HepG2 (cell line): ENCODE data around the gene DENND4B. TPM values are rescaled to one million over a fixed set of nuclear protein-coding genes. Genes with fewer than 3 reads are reported as not detected.

ENCODE experiments used
- DPF2 ChIP-seq: sonication (generic); formaldehyde crosslinking; IDR thresholded peaks from 2 replicates; pipeline ENCODE4 v1.4.0; 2020; ENCODE audit warnings: mild to moderate bottlenecking, low read depth, missing genetic modification reagents, borderline replicate concordance
- GABPB1 ChIP-seq: IDR thresholded peaks from 2 replicates; pipeline ENCODE4 v1.6.1; 2016; ENCODE audit warnings: mild to moderate bottlenecking, missing genetic modification reagents, moderate library complexity, missing compliant biosample characterization
- GLI4 ChIP-seq: sonication (generic); formaldehyde crosslinking; IDR thresholded peaks from 2 replicates; pipeline ENCODE4 v1.5.1; 2020; ENCODE audit warnings: missing genetic modification reagents, mild to moderate bottlenecking, moderate library complexity, borderline replicate concordance
- NCOA2 ChIP-seq: sonication (generic); formaldehyde crosslinking; IDR thresholded peaks from 2 replicates; pipeline ENCODE4 v1.8.0; 2022; ENCODE audit warnings: inconsistent platforms
- NKX3-1 ChIP-seq: sonication (generic); formaldehyde crosslinking; IDR thresholded peaks from 2 replicates; pipeline ENCODE4 v1.5.0; 2020; ENCODE audit warnings: missing genetic modification reagents
- SIN3A ChIP-seq: IDR thresholded peaks from 2 replicates; pipeline ENCODE4 v1.6.1; 2011; ENCODE audit warnings: low read depth, mild to moderate bottlenecking, control low read depth, low read length, borderline replicate concordance
- SOX5 ChIP-seq: IDR thresholded peaks from 2 replicates; pipeline ENCODE4 v1.6.1; 2016; ENCODE audit warnings: borderline replicate concordance
- TRIM24 ChIP-seq: sonication (generic); formaldehyde crosslinking; IDR thresholded peaks from 2 replicates; pipeline ENCODE4 v1.8.0; 2022; ENCODE audit warnings: mild to moderate bottlenecking, missing genetic modification reagents
- ZNF782 ChIP-seq: sonication (generic); formaldehyde crosslinking; IDR thresholded peaks from 2 replicates; pipeline ENCODE4 v1.4.0; 2020; ENCODE audit warnings: missing genetic modification reagents, mild to moderate bottlenecking, borderline replicate concordance
- polyA plus RNA-seq, 8 experiments: library from polyadenylated mRNA; depleted of rRNA in 3 of 8; stranded (reverse) in 7 of 8; unstranded in 1 of 8; fragments of >200 nt; fragmentation: Illumina TruSeq in 4 of 8; extraction: Trizol in 4 of 8; gene quantifications; 2 replicates each; pipeline versions ENCODE4 v1.2.1 to v1.2.3, GENCODE V29; 2011 to 2016; ENCODE audit warnings: low read depth in 4 of 8, missing spikeins in 1 of 8, mixed read lengths in 1 of 8; ENCODE audit not compliant: insufficient read depth in 1 of 8
- total RNA-seq, 5 experiments: library from RNA; depleted of rRNA; stranded (reverse); fragments of >200 nt; fragmentation: Illumina TruSeq; extraction: Trizol; gene quantifications; 2 replicates each; pipeline ENCODE4 v1.2.3, GENCODE V29; 2016; ENCODE audit warnings: low read depth in 1 of 5
- TF ChIP-seq, protein P1 (sequence below): sonication (generic); formaldehyde crosslinking; IDR thresholded peaks from 2 replicates; pipeline ENCODE4 v1.8.0; 2022; ENCODE audit warnings: mild to moderate bottlenecking, missing genetic modification reagents
- TF ChIP-seq, protein P2 (sequence below): sonication (generic); formaldehyde crosslinking; IDR thresholded peaks from 2 replicates; pipeline ENCODE4 v1.4.0; 2020; ENCODE audit warnings: missing genetic modification reagents, borderline replicate concordance
- TF ChIP-seq, protein P3 (sequence below): sonication (generic); formaldehyde crosslinking; IDR thresholded peaks from 2 replicates; pipeline ENCODE4 v1.5.0; 2020; ENCODE audit warnings: missing genetic modification reagents
- TF ChIP-seq, protein P4 (sequence below): sonication (generic); formaldehyde crosslinking; IDR thresholded peaks from 2 replicates; pipeline ENCODE4 v1.4.0; 2020; ENCODE audit warnings: missing genetic modification reagents, borderline replicate concordance
- TF ChIP-seq, protein P5 (sequence below): IDR thresholded peaks from 2 replicates; pipeline ENCODE4 v1.6.1; 2016
- TF ChIP-seq, protein P6 (sequence below): sonication (generic); formaldehyde crosslinking; IDR thresholded peaks from 2 replicates; pipeline ENCODE4 v1.4.0; 2020; ENCODE audit warnings: missing genetic modification reagents, borderline replicate concordance

DENND4B gene
- total and polyA plus RNA-seq, 2 of the 13 experiments (the other 11 are each of a cell fraction or from before 2014, with no cell fraction given) = 15.1 to 20.3 TPM

DNA sequence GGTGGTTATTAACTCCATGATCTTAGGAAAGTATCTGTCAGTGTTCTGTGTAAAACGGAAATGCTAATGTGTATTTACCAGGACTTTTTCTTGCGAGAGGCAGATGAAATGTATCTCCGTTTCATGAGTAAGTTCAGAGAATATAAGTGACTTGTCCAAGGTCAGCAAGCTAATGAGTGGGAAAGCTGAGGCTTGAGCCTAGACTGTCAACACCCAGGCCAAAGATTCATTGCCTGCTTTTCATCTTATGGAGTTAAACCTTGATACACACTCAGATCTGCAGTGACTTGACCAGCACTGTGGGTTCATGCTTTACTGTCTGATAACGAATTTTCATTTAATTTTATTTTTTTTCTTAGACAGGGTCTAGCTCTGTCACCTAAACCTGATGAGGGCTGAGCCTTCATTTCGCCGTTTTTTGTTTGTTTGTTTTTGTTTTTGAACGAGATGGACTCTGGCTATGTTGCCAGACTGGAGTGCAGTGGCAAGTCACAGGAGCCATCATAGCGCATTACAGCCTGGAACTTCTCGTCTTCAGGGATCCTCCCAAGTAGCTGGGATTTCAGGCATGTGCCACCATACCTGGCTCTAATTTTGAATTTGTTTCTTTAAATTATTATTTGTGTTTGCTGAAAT is 31.9 kb upstream of the DENND4B start (continued):
- TF ChIP-seq, protein P1, sequence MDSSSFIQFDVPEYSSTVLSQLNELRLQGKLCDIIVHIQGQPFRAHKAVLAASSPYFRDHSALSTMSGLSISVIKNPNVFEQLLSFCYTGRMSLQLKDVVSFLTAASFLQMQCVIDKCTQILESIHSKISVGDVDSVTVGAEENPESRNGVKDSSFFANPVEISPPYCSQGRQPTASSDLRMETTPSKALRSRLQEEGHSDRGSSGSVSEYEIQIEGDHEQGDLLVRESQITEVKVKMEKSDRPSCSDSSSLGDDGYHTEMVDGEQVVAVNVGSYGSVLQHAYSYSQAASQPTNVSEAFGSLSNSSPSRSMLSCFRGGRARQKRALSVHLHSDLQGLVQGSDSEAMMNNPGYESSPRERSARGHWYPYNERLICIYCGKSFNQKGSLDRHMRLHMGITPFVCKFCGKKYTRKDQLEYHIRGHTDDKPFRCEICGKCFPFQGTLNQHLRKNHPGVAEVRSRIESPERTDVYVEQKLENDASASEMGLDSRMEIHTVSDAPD (CRISPR knock-in tag) = no peak
- TF ChIP-seq GABPB1 (CRISPR knock-in tag) (no peak), GLI4 (CRISPR knock-in tag) (no peak), SOX5 (CRISPR knock-in tag) (no peak), TRIM24 (CRISPR knock-in tag) (no peak), NKX3-1 (CRISPR knock-in tag) (no peak), ZNF782 (CRISPR knock-in tag) (no peak), SIN3A (no peak), DPF2 (CRISPR knock-in tag) (no peak), NCOA2 (no peak)
- TF ChIP-seq, protein P2, sequence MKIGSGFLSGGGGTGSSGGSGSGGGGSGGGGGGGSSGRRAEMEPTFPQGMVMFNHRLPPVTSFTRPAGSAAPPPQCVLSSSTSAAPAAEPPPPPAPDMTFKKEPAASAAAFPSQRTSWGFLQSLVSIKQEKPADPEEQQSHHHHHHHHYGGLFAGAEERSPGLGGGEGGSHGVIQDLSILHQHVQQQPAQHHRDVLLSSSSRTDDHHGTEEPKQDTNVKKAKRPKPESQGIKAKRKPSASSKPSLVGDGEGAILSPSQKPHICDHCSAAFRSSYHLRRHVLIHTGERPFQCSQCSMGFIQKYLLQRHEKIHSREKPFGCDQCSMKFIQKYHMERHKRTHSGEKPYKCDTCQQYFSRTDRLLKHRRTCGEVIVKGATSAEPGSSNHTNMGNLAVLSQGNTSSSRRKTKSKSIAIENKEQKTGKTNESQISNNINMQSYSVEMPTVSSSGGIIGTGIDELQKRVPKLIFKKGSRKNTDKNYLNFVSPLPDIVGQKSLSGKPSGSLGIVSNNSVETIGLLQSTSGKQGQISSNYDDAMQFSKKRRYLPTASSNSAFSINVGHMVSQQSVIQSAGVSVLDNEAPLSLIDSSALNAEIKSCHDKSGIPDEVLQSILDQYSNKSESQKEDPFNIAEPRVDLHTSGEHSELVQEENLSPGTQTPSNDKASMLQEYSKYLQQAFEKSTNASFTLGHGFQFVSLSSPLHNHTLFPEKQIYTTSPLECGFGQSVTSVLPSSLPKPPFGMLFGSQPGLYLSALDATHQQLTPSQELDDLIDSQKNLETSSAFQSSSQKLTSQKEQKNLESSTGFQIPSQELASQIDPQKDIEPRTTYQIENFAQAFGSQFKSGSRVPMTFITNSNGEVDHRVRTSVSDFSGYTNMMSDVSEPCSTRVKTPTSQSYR (CRISPR knock-in tag) = no peak
- TF ChIP-seq, protein P3, sequence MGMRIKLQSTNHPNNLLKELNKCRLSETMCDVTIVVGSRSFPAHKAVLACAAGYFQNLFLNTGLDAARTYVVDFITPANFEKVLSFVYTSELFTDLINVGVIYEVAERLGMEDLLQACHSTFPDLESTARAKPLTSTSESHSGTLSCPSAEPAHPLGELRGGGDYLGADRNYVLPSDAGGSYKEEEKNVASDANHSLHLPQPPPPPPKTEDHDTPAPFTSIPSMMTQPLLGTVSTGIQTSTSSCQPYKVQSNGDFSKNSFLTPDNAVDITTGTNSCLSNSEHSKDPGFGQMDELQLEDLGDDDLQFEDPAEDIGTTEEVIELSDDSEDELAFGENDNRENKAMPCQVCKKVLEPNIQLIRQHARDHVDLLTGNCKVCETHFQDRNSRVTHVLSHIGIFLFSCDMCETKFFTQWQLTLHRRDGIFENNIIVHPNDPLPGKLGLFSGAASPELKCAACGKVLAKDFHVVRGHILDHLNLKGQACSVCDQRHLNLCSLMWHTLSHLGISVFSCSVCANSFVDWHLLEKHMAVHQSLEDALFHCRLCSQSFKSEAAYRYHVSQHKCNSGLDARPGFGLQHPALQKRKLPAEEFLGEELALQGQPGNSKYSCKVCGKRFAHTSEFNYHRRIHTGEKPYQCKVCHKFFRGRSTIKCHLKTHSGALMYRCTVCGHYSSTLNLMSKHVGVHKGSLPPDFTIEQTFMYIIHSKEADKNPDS (CRISPR knock-in tag) = no peak
- TF ChIP-seq, protein P4, sequence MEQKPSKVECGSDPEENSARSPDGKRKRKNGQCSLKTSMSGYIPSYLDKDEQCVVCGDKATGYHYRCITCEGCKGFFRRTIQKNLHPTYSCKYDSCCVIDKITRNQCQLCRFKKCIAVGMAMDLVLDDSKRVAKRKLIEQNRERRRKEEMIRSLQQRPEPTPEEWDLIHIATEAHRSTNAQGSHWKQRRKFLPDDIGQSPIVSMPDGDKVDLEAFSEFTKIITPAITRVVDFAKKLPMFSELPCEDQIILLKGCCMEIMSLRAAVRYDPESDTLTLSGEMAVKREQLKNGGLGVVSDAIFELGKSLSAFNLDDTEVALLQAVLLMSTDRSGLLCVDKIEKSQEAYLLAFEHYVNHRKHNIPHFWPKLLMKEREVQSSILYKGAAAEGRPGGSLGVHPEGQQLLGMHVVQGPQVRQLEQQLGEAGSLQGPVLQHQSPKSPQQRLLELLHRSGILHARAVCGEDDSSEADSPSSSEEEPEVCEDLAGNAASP = no peak
- TF ChIP-seq, protein P5, sequence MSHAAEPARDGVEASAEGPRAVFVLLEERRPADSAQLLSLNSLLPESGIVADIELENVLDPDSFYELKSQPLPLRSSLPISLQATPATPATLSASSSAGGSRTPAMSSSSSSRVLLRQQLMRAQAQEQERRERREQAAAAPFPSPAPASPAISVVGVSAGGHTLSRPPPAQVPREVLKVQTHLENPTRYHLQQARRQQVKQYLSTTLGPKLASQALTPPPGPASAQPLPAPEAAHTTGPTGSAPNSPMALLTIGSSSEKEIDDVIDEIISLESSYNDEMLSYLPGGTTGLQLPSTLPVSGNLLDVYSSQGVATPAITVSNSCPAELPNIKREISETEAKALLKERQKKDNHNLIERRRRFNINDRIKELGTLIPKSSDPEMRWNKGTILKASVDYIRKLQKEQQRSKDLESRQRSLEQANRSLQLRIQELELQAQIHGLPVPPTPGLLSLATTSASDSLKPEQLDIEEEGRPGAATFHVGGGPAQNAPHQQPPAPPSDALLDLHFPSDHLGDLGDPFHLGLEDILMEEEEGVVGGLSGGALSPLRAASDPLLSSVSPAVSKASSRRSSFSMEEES = no peak
- TF ChIP-seq, protein P6, sequence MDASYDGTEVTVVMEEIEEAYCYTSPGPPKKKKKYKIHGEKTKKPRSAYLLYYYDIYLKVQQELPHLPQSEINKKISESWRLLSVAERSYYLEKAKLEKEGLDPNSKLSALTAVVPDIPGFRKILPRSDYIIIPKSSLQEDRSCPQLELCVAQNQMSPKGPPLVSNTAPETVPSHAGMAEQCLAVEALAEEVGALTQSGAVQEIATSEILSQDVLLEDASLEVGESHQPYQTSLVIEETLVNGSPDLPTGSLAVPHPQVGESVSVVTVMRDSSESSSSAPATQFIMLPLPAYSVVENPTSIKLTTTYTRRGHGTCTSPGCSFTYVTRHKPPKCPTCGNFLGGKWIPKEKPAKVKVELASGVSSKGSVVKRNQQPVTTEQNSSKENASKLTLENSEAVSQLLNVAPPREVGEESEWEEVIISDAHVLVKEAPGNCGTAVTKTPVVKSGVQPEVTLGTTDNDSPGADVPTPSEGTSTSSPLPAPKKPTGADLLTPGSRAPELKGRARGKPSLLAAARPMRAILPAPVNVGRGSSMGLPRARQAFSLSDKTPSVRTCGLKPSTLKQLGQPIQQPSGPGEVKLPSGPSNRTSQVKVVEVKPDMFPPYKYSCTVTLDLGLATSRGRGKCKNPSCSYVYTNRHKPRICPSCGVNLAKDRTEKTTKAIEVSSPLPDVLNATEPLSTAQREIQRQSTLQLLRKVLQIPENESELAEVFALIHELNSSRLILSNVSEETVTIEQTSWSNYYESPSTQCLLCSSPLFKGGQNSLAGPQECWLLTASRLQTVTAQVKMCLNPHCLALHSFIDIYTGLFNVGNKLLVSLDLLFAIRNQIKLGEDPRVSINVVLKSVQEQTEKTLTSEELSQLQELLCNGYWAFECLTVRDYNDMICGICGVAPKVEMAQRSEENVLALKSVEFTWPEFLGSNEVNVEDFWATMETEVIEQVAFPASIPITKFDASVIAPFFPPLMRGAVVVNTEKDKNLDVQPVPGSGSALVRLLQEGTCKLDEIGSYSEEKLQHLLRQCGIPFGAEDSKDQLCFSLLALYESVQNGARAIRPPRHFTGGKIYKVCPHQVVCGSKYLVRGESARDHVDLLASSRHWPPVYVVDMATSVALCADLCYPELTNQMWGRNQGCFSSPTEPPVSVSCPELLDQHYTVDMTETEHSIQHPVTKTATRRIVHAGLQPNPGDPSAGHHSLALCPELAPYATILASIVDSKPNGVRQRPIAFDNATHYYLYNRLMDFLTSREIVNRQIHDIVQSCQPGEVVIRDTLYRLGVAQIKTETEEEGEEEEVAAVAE (CRISPR knock-in tag) = no peak
